ENCODE measurements around the gene PHOSPHO1. TPM values are rescaled to one million over a fixed set of nuclear protein-coding genes. Genes with fewer than 3 reads are reported as not detected.

Gene PHOSPHO1
- total RNA-seq, 5 donors from 2014 or later (not counting 1 experiment from before 2014, with no cell fraction given): 0.13 TPM; not detected in 4

GRCh38 chr17:49193513-49194296, 36.9 kb downstream of the PHOSPHO1 start:
- Mint-ChIP-seq H3K27me3 (no peaks in the 10 kb centered on the region), H3K4me1 (peaks cover 23 to 35% (median 31%) of the 10 kb centered on the region in 3 donors), H3K36me3 (no peaks in the 10 kb centered on the region), H3K4me3 (peak overlapping the region; percentile 83 to 96 (median 89)), H3K9me3 (no peaks in the 10 kb centered on the region), H3K27ac (peak overlapping the region; percentile 95 to 99)
- H3K27me3 ChIP-seq (replicated peaks in 1 of 2; ENCODE audit: control insufficient read depth in 2 of 2, extremely low read depth in 1 of 2, insufficient read depth in 2 of 2, low read length in 1 of 2): no peaks in the 10 kb centered on the region
- H3K4me1 ChIP-seq (ENCODE audit: control insufficient read depth in 1 of 2, extremely low read depth in 1 of 2, insufficient read depth in 2 of 2, low read length in 2 of 2): peaks cover 4 to 27% of the 10 kb centered on the region in 2 experiments
- ATAC-seq (replicated peaks in 1 of 4) (no peak), DNase-seq (peak in 4 of 35 experiments; percentile 12 to 42 (median 22))
- H3K9me3 ChIP-seq: no peaks in the 10 kb centered on the region
- POLR2A ChIA-PET: interaction anchor here in 1 of 2 donors (0.5 to 0.9 kb wide), 2 partner anchors 19 to 362 kb away, joined by 3 to 4 read pairs; no protein-coding TSS in a partner anchor
- WGBS (ENCODE audit: insufficient coverage): 21% methylated on average over 13 of the region's 21 CpGs
- no peaks in the 10 kb centered on the region for H3K36me3 ChIP-seq (ENCODE audit: control insufficient read depth in 2 of 2, extremely low read depth in 1 of 2, insufficient read depth in 1 of 2, low read length in 1 of 2)
- peak overlapping the region; percentile 91 for H3K27ac ChIP-seq (ENCODE audit: low read length)
- CTCF ChIA-PET: interaction anchor here in 1 of 2 donors (0.7 kb wide), 1 partner anchor 80 kb away, joined by 5 read pairs; no protein-coding TSS in a partner anchor
- peak overlapping the region; percentile 80 to 87 for H3K4me3 ChIP-seq (ENCODE audit: control insufficient read depth in 1 of 2, extremely low read depth in 1 of 2, low read length in 1 of 2)

GRCh38 chr17:49191917-49192741, 38.5 kb downstream of the PHOSPHO1 start:
- peak; percentile 60 to 65 (median 64) for ATAC-seq (replicated peaks in 1 of 4)
- peak overlapping the region; percentile 80 to 87 for H3K4me3 ChIP-seq (ENCODE audit: control insufficient read depth in 1 of 2, extremely low read depth in 1 of 2, low read length in 1 of 2)
- peaks cover 23 to 35% (median 31%) of the 10 kb centered on the region in 3 donors for H3K4me1 Mint-ChIP-seq
- peak; percentile 63 to 99 (median 88) for DNase-seq
- ChIA-PET CTCF (interaction anchor here (0.6 to 2.3 kb wide), 9 partner anchors 12 to 76 kb away, joined by 3 to 21 read pairs (median 7); partner anchors contain the start of genes ABI3 (in 1 of the 2), GNGT2 (in 1 of the 2) and PHOSPHO1 (in 1 of the 2)), POLR2A (interaction anchor here in 1 of 2 donors (0.6 to 0.9 kb wide), 2 partner anchors 23 to 26 kb away, joined by 3 to 5 read pairs; no protein-coding TSS in a partner anchor)
- no peaks in the 10 kb centered on the region for H3K9me3 ChIP-seq
- no peaks in the 10 kb centered on the region for H3K27me3 ChIP-seq (replicated peaks in 1 of 2; ENCODE audit: control insufficient read depth in 2 of 2, extremely low read depth in 1 of 2, insufficient read depth in 2 of 2, low read length in 1 of 2)
- peak overlapping the region; percentile 83 to 96 (median 89) for H3K4me3 Mint-ChIP-seq
- WGBS (ENCODE audit: insufficient coverage): under 1% methylated on average over 42 of the region's 53 CpGs
- peak overlapping the region; percentile 95 to 99 for H3K27ac Mint-ChIP-seq
- H3K27ac ChIP-seq (ENCODE audit: low read length): peak overlapping the region; percentile 91
- H3K36me3 ChIP-seq (ENCODE audit: control insufficient read depth in 2 of 2, extremely low read depth in 1 of 2, insufficient read depth in 1 of 2, low read length in 1 of 2): no peaks in the 10 kb centered on the region
- peaks cover 4 to 27% of the 10 kb centered on the region in 2 experiments for H3K4me1 ChIP-seq (ENCODE audit: control insufficient read depth in 1 of 2, extremely low read depth in 1 of 2, insufficient read depth in 2 of 2, low read length in 2 of 2)
- no peaks in the 10 kb centered on the region for H3K27me3 Mint-ChIP-seq
- no peaks in the 10 kb centered on the region for H3K36me3 Mint-ChIP-seq
- no peaks in the 10 kb centered on the region for H3K9me3 Mint-ChIP-seq

GRCh38 chr17:49191409-49191916, 39.1 kb downstream of the PHOSPHO1 start:
- no peaks in the 10 kb centered on the region for H3K36me3 Mint-ChIP-seq
- H3K4me1 Mint-ChIP-seq: peaks cover 23 to 35% (median 31%) of the 10 kb centered on the region in 3 donors
- peak overlapping the region; percentile 80 to 87 for H3K4me3 ChIP-seq (ENCODE audit: control insufficient read depth in 1 of 2, extremely low read depth in 1 of 2, low read length in 1 of 2)
- no peak for DNase-seq
- peak overlapping the region; percentile 95 to 99 for H3K27ac Mint-ChIP-seq
- no peaks in the 10 kb centered on the region for H3K36me3 ChIP-seq (ENCODE audit: control insufficient read depth in 2 of 2, extremely low read depth in 1 of 2, insufficient read depth in 1 of 2, low read length in 1 of 2)
- no peak for ATAC-seq (replicated peaks in 1 of 4)
- H3K4me1 ChIP-seq (ENCODE audit: control insufficient read depth in 1 of 2, extremely low read depth in 1 of 2, insufficient read depth in 2 of 2, low read length in 2 of 2): peaks cover 4 to 27% of the 10 kb centered on the region in 2 experiments
- no peaks in the 10 kb centered on the region for H3K27me3 ChIP-seq (replicated peaks in 1 of 2; ENCODE audit: control insufficient read depth in 2 of 2, extremely low read depth in 1 of 2, insufficient read depth in 2 of 2, low read length in 1 of 2)
- H3K9me3 Mint-ChIP-seq: no peaks in the 10 kb centered on the region
- ChIA-PET POLR2A (no interaction called here), CTCF (interaction anchor here (1.4 to 2.3 kb wide), 6 partner anchors 18 to 38 kb away, joined by 3 to 21 read pairs (median 8); partner anchors contain the start of genes ABI3 (in 1 of the 2), GNGT2 (in 1 of the 2) and PHOSPHO1 (in 1 of the 2))
- H3K4me3 Mint-ChIP-seq: peak overlapping the region; percentile 83 to 96 (median 89)
- H3K9me3 ChIP-seq: no peaks in the 10 kb centered on the region
- 0% methylated on average over 1 of the region's 8 CpGs for WGBS (ENCODE audit: insufficient coverage)
- H3K27ac ChIP-seq (ENCODE audit: low read length): peak overlapping the region; percentile 91
- H3K27me3 Mint-ChIP-seq: no peaks in the 10 kb centered on the region

- H3K4me3 ChIP-seq (ENCODE audit: control insufficient read depth in 1 of 2, extremely low read depth in 1 of 2, low read length in 1 of 2): no peak overlapping the region
Observed at GRCh38 chr17:49190932-49191331, 39.7 kb downstream of the PHOSPHO1 start.

GRCh38 chr17:49187301-49187700, 43.3 kb downstream of the PHOSPHO1 start:
- H3K36me3 Mint-ChIP-seq: peaks cover 9% of the 10 kb centered on the region
- Histone ChIP-seq H3K27me3 (replicated peaks in 1 of 2; ENCODE audit: control insufficient read depth in 2 of 2, extremely low read depth in 1 of 2, insufficient read depth in 2 of 2, low read length in 1 of 2) (peaks cover 0 to 2% of the 10 kb centered on the region in 2 experiments), H3K4me1 (ENCODE audit: control insufficient read depth in 1 of 2, extremely low read depth in 1 of 2, insufficient read depth in 2 of 2, low read length in 2 of 2) (peaks cover 0 to 14% of the 10 kb centered on the region in 2 experiments), H3K9me3 (peaks cover 2% of the 10 kb centered on the region), H3K4me3 (ENCODE audit: control insufficient read depth in 1 of 2, extremely low read depth in 1 of 2, low read length in 1 of 2) (no peak overlapping the region), H3K27ac (ENCODE audit: low read length) (no peak overlapping the region), H3K36me3 (ENCODE audit: control insufficient read depth in 2 of 2, extremely low read depth in 1 of 2, insufficient read depth in 1 of 2, low read length in 1 of 2) (no peaks in the 10 kb centered on the region)
- CTCF ChIA-PET: no interaction called here
- ATAC-seq (replicated peaks in 1 of 4) (no peak), DNase-seq (no peak)
- peaks cover 10 to 15% (median 14%) of the 10 kb centered on the region in 3 donors for H3K4me1 Mint-ChIP-seq
- POLR2A ChIA-PET: interaction anchor here in 1 of 2 donors (0.7 kb wide), 1 partner anchor 1133 kb away, joined by 3 read pairs; no protein-coding TSS in a partner anchor
- WGBS (ENCODE audit: insufficient coverage): no CpG with 5 or more reads among the region's 3 CpGs
- H3K27me3 Mint-ChIP-seq: no peaks in the 10 kb centered on the region
- H3K27ac Mint-ChIP-seq: no peak overlapping the region
- peaks cover 0 to 7% (median 7%) of the 10 kb centered on the region in 3 donors for H3K9me3 Mint-ChIP-seq
- no peak overlapping the region for H3K4me3 Mint-ChIP-seq

More at GRCh38 chr17:49190932-49191331, 39.7 kb downstream of the PHOSPHO1 start:
- DNase-seq: peak in 1 of 35 experiments; percentile 34
- H3K27ac Mint-ChIP-seq: peak overlapping the region; percentile 35 to 79
- peak overlapping the region; percentile 7 for H3K27ac ChIP-seq (ENCODE audit: low read length)
- no peaks in the 10 kb centered on the region for H3K27me3 Mint-ChIP-seq
- no peaks in the 10 kb centered on the region for H3K36me3 Mint-ChIP-seq
- H3K27me3 ChIP-seq (replicated peaks in 1 of 2; ENCODE audit: control insufficient read depth in 2 of 2, extremely low read depth in 1 of 2, insufficient read depth in 2 of 2, low read length in 1 of 2): no peaks in the 10 kb centered on the region
- H3K9me3 Mint-ChIP-seq: peaks cover 0 to under 1% (median 0%) of the 10 kb centered on the region in 3 donors
- H3K4me1 ChIP-seq (ENCODE audit: control insufficient read depth in 1 of 2, extremely low read depth in 1 of 2, insufficient read depth in 2 of 2, low read length in 2 of 2): peaks cover 4 to 27% of the 10 kb centered on the region in 2 experiments
- no peak overlapping the region for H3K4me3 Mint-ChIP-seq
- POLR2A ChIA-PET: no interaction called here
- 83% methylated on average over 2 of the region's 4 CpGs for WGBS (ENCODE audit: insufficient coverage)
- H3K36me3 ChIP-seq (ENCODE audit: control insufficient read depth in 2 of 2, extremely low read depth in 1 of 2, insufficient read depth in 1 of 2, low read length in 1 of 2): no peaks in the 10 kb centered on the region
- no peak for ATAC-seq (replicated peaks in 1 of 4)
- CTCF ChIA-PET: interaction anchor here (0.6 to 2.3 kb wide), 8 partner anchors 11 to 124 kb away, joined by 3 to 21 read pairs (median 4); partner anchors contain the start of genes ABI3 (in 1 of the 2), GNGT2 (in 1 of the 2) and PHOSPHO1 (in 1 of the 2)
- H3K4me1 Mint-ChIP-seq: peaks cover 22 to 35% (median 31%) of the 10 kb centered on the region in 3 donors
- no peaks in the 10 kb centered on the region for H3K9me3 ChIP-seq

All from T-cell (primary cell).